IMR-90 (cell line): ENCODE measurements around the gene SNTG2. TPM values are rescaled to one million over a fixed set of nuclear protein-coding genes. Genes with fewer than 3 reads are reported as not detected.

Source experiments
- ATAC-seq: fragments of 200-7000 bp; cut with Tn5 transposase; 2 replicates; pipeline ENCODE4 v1.9.1; 2020; ENCODE audit warnings: low read depth, mild to moderate bottlenecking, moderate library complexity
- BruUV-seq: library from RNA; stranded (reverse); fragments of 400-500 nt; replicated peaks from 2 replicates; lab custom pipeline; 2021; lab: Mats Ljungman, UMichigan
- CTCF ChIA-PET: fragments of 300-600 bp; formaldehyde crosslinking; extraction: SDS; loops from one replicate; lab custom pipeline; 2021; ENCODE audit warnings: antibody characterized with exemption; lab: Yijun Ruan, JAX
- POLR2A ChIA-PET: fragments of 300-600 bp; sonication (Branson Sonifier 250); formaldehyde crosslinking; loops from one replicate; lab custom pipeline; 2022; ENCODE audit warnings: antibody characterized with exemption; ENCODE audit not compliant: unreplicated experiment; lab: Charles Lee
- DNase-seq: peaks from one replicate; pipeline ENCODE4 v3.0.0; 2013
- H2AFZ ChIP-seq: replicated peaks from 2 replicates; pipeline ENCODE3; 2013; ENCODE audit warnings: low read length, mild to moderate bottlenecking; ENCODE audit not compliant: poor library complexity
- H2AK5ac ChIP-seq: 2 replicates; pipeline ENCODE4 v1.6.1; 2013; ENCODE audit warnings: low read depth, low read length, inconsistent platforms
- H2AK9ac ChIP-seq: replicated peaks from 2 replicates; pipeline ENCODE3; 2013; ENCODE audit warnings: mild to moderate bottlenecking, low read depth, low read length, moderate library complexity; ENCODE audit not compliant: poor library complexity
- H2BK120ac ChIP-seq: 2 replicates; pipeline ENCODE4 v1.6.1; 2013; ENCODE audit warnings: low read depth, low read length, inconsistent platforms
- H2BK15ac ChIP-seq: 3 replicates; pipeline ENCODE4 v1.6.1; 2013; ENCODE audit warnings: low read depth, low read length, inconsistent platforms
- H2BK20ac ChIP-seq: 2 replicates; pipeline ENCODE4 v1.6.1; 2013; ENCODE audit warnings: low read depth, mild to moderate bottlenecking, inconsistent platforms, low read length, moderate library complexity
- H2BK5ac ChIP-seq: 2 replicates; pipeline ENCODE4 v1.6.1; 2013; ENCODE audit warnings: mild to moderate bottlenecking, low read depth, low read length, inconsistent platforms; ENCODE audit not compliant: poor library complexity, severe bottlenecking
- H3K14ac ChIP-seq: replicated peaks from 2 replicates; pipeline ENCODE4 v1.6.1; 2013; ENCODE audit warnings: low read depth, low read length, inconsistent platforms
- H3K18ac ChIP-seq: 2 replicates; pipeline ENCODE4 v1.6.1; 2013; ENCODE audit warnings: low read depth, low read length, control low read depth
- H3K23ac ChIP-seq: 2 replicates; pipeline ENCODE4 v1.6.1; 2013; ENCODE audit warnings: low read depth, low read length, inconsistent platforms
- H3K27ac ChIP-seq: 2 replicates; pipeline ENCODE4 v1.5.1; 2013; ENCODE audit warnings: mild to moderate bottlenecking, control low read depth, low read length; ENCODE audit not compliant: insufficient read depth
- H3K27me3 ChIP-seq: 2 replicates; pipeline ENCODE4 v1.6.1; 2013; ENCODE audit warnings: low read length; ENCODE audit not compliant: control insufficient read depth, insufficient read depth
- H3K36me3 ChIP-seq: 2 replicates; pipeline ENCODE4 v1.6.1; 2013; ENCODE audit warnings: low read length, mixed read lengths; ENCODE audit not compliant: control insufficient read depth, insufficient read depth
- H3K4ac ChIP-seq: 2 replicates; pipeline ENCODE4 v1.6.1; 2013; ENCODE audit warnings: low read depth, low read length, inconsistent platforms
- H3K4me1 ChIP-seq: 2 replicates; pipeline ENCODE4 v1.6.1; 2013; ENCODE audit warnings: low read length, mixed read lengths; ENCODE audit not compliant: control insufficient read depth, insufficient read depth
- H3K4me2 ChIP-seq: 2 replicates; pipeline ENCODE4 v1.6.1; 2013; ENCODE audit warnings: low read depth, mild to moderate bottlenecking, control low read depth, low read length, moderate library complexity
- H3K4me3 ChIP-seq: 2 replicates; pipeline ENCODE4 v1.5.1; 2013; ENCODE audit warnings: low read depth, mild to moderate bottlenecking, control low read depth, low read length, moderate library complexity; ENCODE audit not compliant: insufficient read depth
- H3K56ac ChIP-seq: 2 replicates; pipeline ENCODE4 v1.6.1; 2013; ENCODE audit warnings: low read length, inconsistent platforms; ENCODE audit not compliant: insufficient read depth; ENCODE audit errors: extremely low read depth
- H3K79me1 ChIP-seq, 2 experiments: 2 replicates each; pipeline ENCODE4 v1.6.1; 2013; ENCODE audit warnings: low read length in 2 of 2, inconsistent platforms in 1 of 2, low read depth in 1 of 2
- H3K9ac ChIP-seq: 2 replicates; pipeline ENCODE4 v1.6.1; 2013; ENCODE audit warnings: low read depth, low read length, control low read depth
- H3K9me1 ChIP-seq: 2 replicates; pipeline ENCODE4 v1.6.1; 2013; ENCODE audit warnings: low read length, inconsistent platforms; ENCODE audit not compliant: insufficient read depth
- H3K9me3 ChIP-seq: 2 replicates; pipeline ENCODE4 v1.6.1; 2013; ENCODE audit warnings: low read length; ENCODE audit not compliant: control insufficient read depth, insufficient read depth
- H4K20me1 ChIP-seq: 2 replicates; pipeline ENCODE4 v1.6.1; 2013; ENCODE audit warnings: low read length, inconsistent platforms; ENCODE audit not compliant: insufficient read depth
- H4K5ac ChIP-seq: 2 replicates; pipeline ENCODE4 v1.6.1; 2013; ENCODE audit warnings: mild to moderate bottlenecking, low read depth, low read length, control low read depth
- H4K8ac ChIP-seq, 2 experiments: 2 replicates each; pipeline ENCODE4 v1.6.1; 2013; ENCODE audit warnings: low read depth in 2 of 2, low read length in 2 of 2, control low read depth in 1 of 2, inconsistent platforms in 1 of 2
- H4K91ac ChIP-seq: 2 replicates; pipeline ENCODE4 v1.6.1; 2013; ENCODE audit warnings: low read depth, low read length, inconsistent platforms; ENCODE audit not compliant: insufficient read depth
- BHLHE40 ChIP-seq: fragments of 150-350 bp; IDR thresholded peaks from 2 replicates; pipeline ENCODE4 v1.6.1; 2016; ENCODE audit warnings: mild to moderate bottlenecking, low read depth, low read length
- CEBPB ChIP-seq: IDR thresholded peaks from 2 replicates; pipeline ENCODE4 v1.6.1; 2012; ENCODE audit warnings: low read depth, low read length, improper control_type of control experiment
- CHD1 ChIP-seq: IDR thresholded peaks from 2 replicates; pipeline ENCODE4 v1.6.1; 2012; ENCODE audit warnings: low read depth, low read length, improper control_type of control experiment
- ELK1 ChIP-seq: fragments of 150-350 bp; IDR thresholded peaks from 2 replicates; pipeline ENCODE4 v1.6.1; 2016; ENCODE audit warnings: low read depth, mild to moderate bottlenecking, low read length, moderate library complexity, borderline replicate concordance
- FOS ChIP-seq: fragments of 150-350 bp; IDR thresholded peaks from 2 replicates; pipeline ENCODE4 v1.6.1; 2016; ENCODE audit warnings: low read depth, low read length
- MAFK ChIP-seq: IDR thresholded peaks from 2 replicates; pipeline ENCODE4 v1.6.1; 2012; ENCODE audit warnings: low read depth, low read length, improper control_type of control experiment
- MAZ ChIP-seq: IDR thresholded peaks from 2 replicates; pipeline ENCODE4 v1.6.1; 2012; ENCODE audit warnings: low read depth, mild to moderate bottlenecking, low read length, improper control_type of control experiment, moderate library complexity, borderline replicate concordance
- MXI1 ChIP-seq: IDR thresholded peaks from 2 replicates; pipeline ENCODE4 v1.6.1; 2012; ENCODE audit warnings: low read depth, mild to moderate bottlenecking, low read length, moderate library complexity, borderline replicate concordance
- NFE2L2 ChIP-seq: fragments of 150-350 bp; IDR thresholded peaks from 2 replicates; pipeline ENCODE4 v1.6.1; 2016; ENCODE audit warnings: low read depth, mild to moderate bottlenecking, low read length
- POLR2A ChIP-seq: IDR thresholded peaks from 2 replicates; pipeline ENCODE4 v1.6.1; 2012; ENCODE audit warnings: mild to moderate bottlenecking, low read depth, low read length
- RAD21 ChIP-seq: IDR thresholded peaks from 2 replicates; pipeline ENCODE4 v1.6.1; 2012; ENCODE audit warnings: low read length, improper control_type of control experiment
- RCOR1 ChIP-seq: IDR thresholded peaks from 2 replicates; pipeline ENCODE4 v1.6.1; 2012; ENCODE audit warnings: mild to moderate bottlenecking, low read length, improper control_type of control experiment; ENCODE audit not compliant: insufficient replicate concordance
- RFX5 ChIP-seq: IDR thresholded peaks from 2 replicates; pipeline ENCODE4 v1.8.0; 2012; ENCODE audit warnings: low read depth, mild to moderate bottlenecking, low read length, moderate library complexity
- SMC3 ChIP-seq: fragments of 150-350 bp; IDR thresholded peaks from 2 replicates; pipeline ENCODE4 v1.6.1; 2016; ENCODE audit warnings: low read depth, mild to moderate bottlenecking, antibody characterized with exemption, low read length, moderate library complexity
- WGBS, 2 experiments: methylation state at CpG; one replicate each; pipeline versions ENCODE4 v1.1.5 to v1.1.7; 2013; ENCODE audit warnings: missing lambda C conversion rate in 2 of 2; ENCODE audit not compliant: insufficient read length in 1 of 2; ENCODE audit errors: extremely low coverage in 2 of 2; 5-methylcytosine and 5-hydroxymethylcytosine counted together
- dilution Hi-C: fragments of 300-500 bp; cut with HindIII; formaldehyde crosslinking; loops from one replicate; pipeline ENCODE4 v1.14.3; 2018; ENCODE audit warnings: low sequenced_read_pairs; ENCODE audit not compliant: unreplicated experiment
- in situ Hi-C: fragments of 300-500 bp; cut with MboI; formaldehyde crosslinking; loops from 3 replicates; pipeline ENCODE4 v1.14.3; 2019; ENCODE audit warnings: low sequenced_read_pairs, inconsistent platforms, mixed read lengths
- intact Hi-C: fragments of 100-400 bp; cut with micrococcal nuclease; formaldehyde crosslinking; loops from 2 replicates; pipeline ENCODE4 v1.10.0; 2022
- polyA plus RNA-seq, 3 experiments: library from polyadenylated mRNA; depleted of rRNA; stranded (reverse); fragments of >200 nt; gene quantifications; 2 replicates each; pipeline ENCODE4 v1.2.3, GENCODE V29; 2012; ENCODE audit warnings: low replicate concordance in 1 of 3
- total RNA-seq: library from RNA; depleted of rRNA; stranded (reverse); fragments of >200 nt; gene quantifications from 2 replicates; pipeline ENCODE4 v1.2.3, GENCODE V29; 2012
- TF ChIP-seq, protein P1 (sequence below): fragments of 150-350 bp; IDR thresholded peaks from 2 replicates; pipeline ENCODE4 v1.6.1; 2017; ENCODE audit warnings: mild to moderate bottlenecking, antibody characterized with exemption, low read length, low read depth
- TF ChIP-seq, protein P2 (sequence below): conservative IDR thresholded peaks from 2 replicates; pipeline ENCODE4 v1.5.1; 2012; ENCODE audit warnings: mild to moderate bottlenecking, low read depth, low read length, improper control_type of control experiment

The SNTG2 gene
- total and polyA plus RNA-seq, 2 of the 4 experiments (the other 2 are of a cell fraction), result under 0.01 to 0.17 TPM

- H3K23ac ChIP-seq, result no peak overlapping the region
- no peak overlapping the region for H4K8ac ChIP-seq
- no peak overlapping the region for H4K5ac ChIP-seq
- POLR2A ChIA-PET, result no interaction called here
- no peaks in the 10 kb centered on the region for H4K20me1 ChIP-seq
- H3K36me3 ChIP-seq, result no peaks in the 10 kb centered on the region
- no TSS peak for BruUV-seq
- H3K56ac ChIP-seq, result no peak overlapping the region
- no peaks in the 10 kb centered on the region for H3K79me1 ChIP-seq
- H2BK5ac ChIP-seq, result no peak overlapping the region
- H2AFZ ChIP-seq, result no peak overlapping the region
- no peak overlapping the region for H2BK120ac ChIP-seq
- CTCF ChIA-PET, result no interaction called here
- H2BK15ac ChIP-seq, result no peak overlapping the region
- H3K9me1 ChIP-seq, result no peaks in the 10 kb centered on the region
- H3K14ac ChIP-seq, result no peak overlapping the region
- no peaks in the 10 kb centered on the region for H3K9me3 ChIP-seq
- H3K27ac ChIP-seq, result no peak overlapping the region
- 64% methylated on average over 6 of the region's 10 CpGs; no CpG with 5 or more reads in 1 of the 2 experiments for WGBS, 2 experiments
- no peak overlapping the region for H3K4ac ChIP-seq
- no peak overlapping the region for H3K18ac ChIP-seq
- no peak overlapping the region for H3K4me3 ChIP-seq
- no peak overlapping the region for H2BK20ac ChIP-seq
- no peak overlapping the region for H3K4me2 ChIP-seq
- DNase-seq (no peak), ATAC-seq (no peak)
- in situ Hi-C loops (no loop called here), intact Hi-C loops (no loop called here), dilution Hi-C loops (no loop called here)
- no peak overlapping the region for H2AK5ac ChIP-seq
- H3K4me1 ChIP-seq, result no peaks in the 10 kb centered on the region
- TF ChIP-seq RAD21, result no peak
- no peak for TF ChIP-seq POLR2A
- no peak for TF ChIP-seq BHLHE40
- no peak for TF ChIP-seq MAFK
- no peak for TF ChIP-seq CHD1
- TF ChIP-seq NFE2L2, result no peak
- TF ChIP-seq, protein P1, sequence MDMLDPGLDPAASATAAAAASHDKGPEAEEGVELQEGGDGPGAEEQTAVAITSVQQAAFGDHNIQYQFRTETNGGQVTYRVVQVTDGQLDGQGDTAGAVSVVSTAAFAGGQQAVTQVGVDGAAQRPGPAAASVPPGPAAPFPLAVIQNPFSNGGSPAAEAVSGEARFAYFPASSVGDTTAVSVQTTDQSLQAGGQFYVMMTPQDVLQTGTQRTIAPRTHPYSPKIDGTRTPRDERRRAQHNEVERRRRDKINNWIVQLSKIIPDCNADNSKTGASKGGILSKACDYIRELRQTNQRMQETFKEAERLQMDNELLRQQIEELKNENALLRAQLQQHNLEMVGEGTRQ, result no peak
- TF ChIP-seq MAZ, result no peak
- no peak for TF ChIP-seq ELK1
- TF ChIP-seq, protein P2, sequence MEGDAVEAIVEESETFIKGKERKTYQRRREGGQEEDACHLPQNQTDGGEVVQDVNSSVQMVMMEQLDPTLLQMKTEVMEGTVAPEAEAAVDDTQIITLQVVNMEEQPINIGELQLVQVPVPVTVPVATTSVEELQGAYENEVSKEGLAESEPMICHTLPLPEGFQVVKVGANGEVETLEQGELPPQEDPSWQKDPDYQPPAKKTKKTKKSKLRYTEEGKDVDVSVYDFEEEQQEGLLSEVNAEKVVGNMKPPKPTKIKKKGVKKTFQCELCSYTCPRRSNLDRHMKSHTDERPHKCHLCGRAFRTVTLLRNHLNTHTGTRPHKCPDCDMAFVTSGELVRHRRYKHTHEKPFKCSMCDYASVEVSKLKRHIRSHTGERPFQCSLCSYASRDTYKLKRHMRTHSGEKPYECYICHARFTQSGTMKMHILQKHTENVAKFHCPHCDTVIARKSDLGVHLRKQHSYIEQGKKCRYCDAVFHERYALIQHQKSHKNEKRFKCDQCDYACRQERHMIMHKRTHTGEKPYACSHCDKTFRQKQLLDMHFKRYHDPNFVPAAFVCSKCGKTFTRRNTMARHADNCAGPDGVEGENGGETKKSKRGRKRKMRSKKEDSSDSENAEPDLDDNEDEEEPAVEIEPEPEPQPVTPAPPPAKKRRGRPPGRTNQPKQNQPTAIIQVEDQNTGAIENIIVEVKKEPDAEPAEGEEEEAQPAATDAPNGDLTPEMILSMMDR, result no peak
- no peak for TF ChIP-seq RCOR1
- no peak for TF ChIP-seq SMC3
- TF ChIP-seq FOS, result no peak
- no peak for TF ChIP-seq MXI1
- no peak for TF ChIP-seq CEBPB
- no peak for TF ChIP-seq RFX5
- no peak overlapping the region for H4K91ac ChIP-seq
- peaks cover 4% of the 10 kb centered on the region for H3K27me3 ChIP-seq
- H2AK9ac ChIP-seq, result peak overlapping the region; percentile 5
- no peak overlapping the region for H3K9ac ChIP-seq
Measured at GRCh38 chr2:1078326-1078725, 127.7 kb downstream of the SNTG2 start.
